ENCODE measurements around the gene MVB12B. TPM values are rescaled to one million over a fixed set of nuclear protein-coding genes. Genes with fewer than 3 reads are reported as not detected.

MVB12B gene
- total and polyA plus RNA-seq, 8 donors, result 2.3 to 21.9 (median 6.4) TPM

- peaks cover 9 to 40% (median 23%) of the 10 kb centered on the region in 4 donors for H3K4me1 ChIP-seq
- peak overlapping the region in 2 of 5 donors; percentile 28 to 36 for H3K27ac ChIP-seq
- no peaks in the 10 kb centered on the region for H3K27me3 ChIP-seq
- H3K4me3 ChIP-seq, result no peak overlapping the region
- TF ChIP-seq POLR2AphosphoS5 (IDR thresholded peaks at IDR 0.05) (no peak), CTCF (IDR thresholded peaks at IDR 0.05) (no peak), POLR2A (IDR thresholded peaks at IDR 0.05) (no peak), EP300 (IDR thresholded peaks at IDR 0.05) (no peak)
- DNase-seq, result peak in 1 of 2 donors; percentile 38
- no peaks in the 10 kb centered on the region for H3K9me3 ChIP-seq
- peaks cover 4 to 36% (median 14%) of the 10 kb centered on the region in 4 donors for H3K36me3 ChIP-seq
- intact Hi-C loops (cut with DNase I; ENCODE audit: low total_unique reads), result no loop called here
- 18 to 43% (median 38%) methylated on average over 6 of the region's 6 CpGs for WGBS, 5 donors
These were observed 60.1 kb downstream of the MVB12B start for GRCh38 chr9:126386776-126387175.

- intact Hi-C loops (cut with DNase I; ENCODE audit: low total_unique reads), result no loop called here
- TF ChIP-seq POLR2A (IDR thresholded peaks at IDR 0.05) (no peak), EP300 (IDR thresholded peaks at IDR 0.05) (no peak), POLR2AphosphoS5 (IDR thresholded peaks at IDR 0.05) (no peak), CTCF (IDR thresholded peaks at IDR 0.05) (no peak)
- Histone ChIP-seq H3K4me1 (peaks cover 30 to 63% (median 41%) of the 10 kb centered on the region in 4 donors), H3K9me3 (no peaks in the 10 kb centered on the region), H3K36me3 (peaks cover 0 to 47% (median 31%) of the 10 kb centered on the region in 4 donors), H3K4me3 (no peak overlapping the region), H3K27me3 (no peaks in the 10 kb centered on the region), H3K27ac (peak overlapping the region in 2 of 5 donors; percentile 30 to 51)
- 60 to 83% (median 66%) methylated on average over 8 of the region's 8 CpGs for WGBS, 5 donors
- DNase-seq, result no peak
These were observed 62.5 kb downstream of the MVB12B start for GRCh38 chr9:126388964-126389708.

GRCh38 chr9:126389992-126390391 lies 63.4 kb downstream of the MVB12B start:
- intact Hi-C loops (cut with DNase I; ENCODE audit: low total_unique reads), result no loop called here
- Histone ChIP-seq H3K27ac (peak overlapping the region in 2 of 5 donors; percentile 30 to 51), H3K36me3 (peaks cover 0 to 54% (median 31%) of the 10 kb centered on the region in 4 donors), H3K4me1 (peaks cover 30 to 66% (median 44%) of the 10 kb centered on the region in 4 donors), H3K9me3 (no peaks in the 10 kb centered on the region), H3K4me3 (no peak overlapping the region), H3K27me3 (no peaks in the 10 kb centered on the region)
- 74 to 80% (median 78%) methylated on average over 2 of the region's 2 CpGs for WGBS, 5 donors
- no peak for TF ChIP-seq CTCF (IDR thresholded peaks at IDR 0.05)
- TF ChIP-seq POLR2AphosphoS5 (IDR thresholded peaks at IDR 0.05), result no peak
- TF ChIP-seq EP300 (IDR thresholded peaks at IDR 0.05), result no peak
- TF ChIP-seq POLR2A (IDR thresholded peaks at IDR 0.05), result no peak
- DNase-seq, result no peak

GRCh38 chr9:126390923-126391322 lies 64.3 kb downstream of the MVB12B start:
- Histone ChIP-seq H3K4me1 (peaks cover 37 to 75% (median 52%) of the 10 kb centered on the region in 4 donors), H3K27ac (peak overlapping the region in 2 of 5 donors; percentile 30 to 51), H3K9me3 (no peaks in the 10 kb centered on the region), H3K36me3 (peaks cover 0 to 57% (median 35%) of the 10 kb centered on the region in 4 donors), H3K27me3 (no peaks in the 10 kb centered on the region), H3K4me3 (no peak overlapping the region)
- no peak for DNase-seq
- TF ChIP-seq POLR2AphosphoS5 (IDR thresholded peaks at IDR 0.05) (no peak), CTCF (IDR thresholded peaks at IDR 0.05) (no peak), EP300 (IDR thresholded peaks at IDR 0.05) (no peak), POLR2A (IDR thresholded peaks at IDR 0.05) (no peak)
- WGBS, 5 donors, result 78 to 93% (median 91%) methylated on average over 8 to 9 of the region's 9 CpGs
- intact Hi-C loops (cut with DNase I; ENCODE audit: low total_unique reads), result no loop called here
